ENCODE measurements around the gene UNCX.

Gene UNCX

GRCh38 chr7:1244700-1245523, 12.2 kb downstream of the UNCX start:
- no peak for DNase-seq

GRCh38 chr7:1245524-1246050, 12.9 kb downstream of the UNCX start:
- no peak for DNase-seq

- DNase-seq = no peak
These were observed 13.6 kb downstream of the UNCX start for GRCh38 chr7:1246160-1246870.

- DNase-seq = no peak
These were observed 14.3 kb downstream of the UNCX start for GRCh38 chr7:1246871-1247526.

GRCh38 chr7:1247527-1248041, 14.9 kb downstream of the UNCX start:
- DNase-seq = no peak

- DNase-seq = no peak
These were observed 15.7 kb downstream of the UNCX start for GRCh38 chr7:1248143-1248915.

GRCh38 chr7:1248916-1249581, 16.4 kb downstream of the UNCX start:
- no peak for DNase-seq

GRCh38 chr7:1249731-1250130, 17.1 kb downstream of the UNCX start:
- no peak for DNase-seq

GRCh38 chr7:1250901-1251300, 18.2 kb downstream of the UNCX start:
- DNase-seq = no peak

- DNase-seq = no peak
These were observed 19.3 kb downstream of the UNCX start for GRCh38 chr7:1251796-1252539.

GRCh38 chr7:1252540-1253090, 19.9 kb downstream of the UNCX start:
- DNase-seq = no peak

GRCh38 chr7:1253681-1254181, 21.1 kb downstream of the UNCX start:
- no peak for DNase-seq

GRCh38 chr7:1254281-1255079, 21.8 kb downstream of the UNCX start:
- DNase-seq = no peak

GRCh38 chr7:1255080-1255816, 22.6 kb downstream of the UNCX start:
- no peak for DNase-seq

- no peak for DNase-seq
These were observed 23.2 kb downstream of the UNCX start for GRCh38 chr7:1255817-1256340.

- DNase-seq = no peak
These were observed 23.9 kb downstream of the UNCX start for GRCh38 chr7:1256621-1257020.

- no peak for DNase-seq
These were observed 24.5 kb downstream of the UNCX start for GRCh38 chr7:1257221-1257620.

- DNase-seq = no peak
These were observed 25.2 kb downstream of the UNCX start for GRCh38 chr7:1257863-1258262.
